Hematopoietic multipotent progenitor cell treated with erythropoietin and hydrocortisone succinate and interleukin-3 and kit ligand, for 8 days (in vitro differentiated cells): ENCODE data around the gene FAM114A2.

Experiments used
- DNase-seq: peaks from one replicate; pipeline ENCODE4 v3.0.0-alpha.2; 2015

FAM114A2 gene

DNA sequence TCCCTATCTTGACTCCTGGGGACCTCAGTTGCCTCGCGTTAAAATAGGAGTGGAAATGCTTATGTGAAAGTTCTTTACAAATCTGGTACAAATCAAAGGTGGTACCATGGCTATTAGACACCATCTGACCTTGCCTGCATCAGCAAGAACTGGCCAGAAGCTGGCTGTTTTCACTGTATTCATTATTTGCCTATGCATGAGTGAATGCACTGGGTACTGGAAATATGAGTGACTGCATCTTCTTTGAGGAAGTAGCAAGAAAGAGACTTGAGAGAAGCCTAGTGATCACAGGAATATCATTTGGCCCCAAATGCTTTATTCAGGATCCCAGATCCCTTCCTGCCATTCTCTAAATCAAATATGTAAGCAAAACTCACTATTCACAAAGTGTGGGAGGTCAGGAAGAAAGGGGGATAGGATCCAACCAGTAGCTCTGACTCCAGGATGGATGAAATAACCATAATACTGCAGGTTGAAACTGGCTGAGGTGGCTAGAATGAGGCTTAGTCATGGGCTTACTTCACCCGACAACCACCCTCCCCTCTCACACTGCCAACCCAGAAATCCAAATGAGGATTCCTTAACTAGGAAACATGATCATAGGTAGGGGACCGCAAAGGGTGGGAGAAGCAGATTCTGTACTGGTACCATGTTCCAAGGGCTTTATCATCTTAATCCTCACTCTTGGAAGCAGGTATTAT is 56.7 kb downstream of the FAM114A2 start:
- DNase-seq: no peak

DNA sequence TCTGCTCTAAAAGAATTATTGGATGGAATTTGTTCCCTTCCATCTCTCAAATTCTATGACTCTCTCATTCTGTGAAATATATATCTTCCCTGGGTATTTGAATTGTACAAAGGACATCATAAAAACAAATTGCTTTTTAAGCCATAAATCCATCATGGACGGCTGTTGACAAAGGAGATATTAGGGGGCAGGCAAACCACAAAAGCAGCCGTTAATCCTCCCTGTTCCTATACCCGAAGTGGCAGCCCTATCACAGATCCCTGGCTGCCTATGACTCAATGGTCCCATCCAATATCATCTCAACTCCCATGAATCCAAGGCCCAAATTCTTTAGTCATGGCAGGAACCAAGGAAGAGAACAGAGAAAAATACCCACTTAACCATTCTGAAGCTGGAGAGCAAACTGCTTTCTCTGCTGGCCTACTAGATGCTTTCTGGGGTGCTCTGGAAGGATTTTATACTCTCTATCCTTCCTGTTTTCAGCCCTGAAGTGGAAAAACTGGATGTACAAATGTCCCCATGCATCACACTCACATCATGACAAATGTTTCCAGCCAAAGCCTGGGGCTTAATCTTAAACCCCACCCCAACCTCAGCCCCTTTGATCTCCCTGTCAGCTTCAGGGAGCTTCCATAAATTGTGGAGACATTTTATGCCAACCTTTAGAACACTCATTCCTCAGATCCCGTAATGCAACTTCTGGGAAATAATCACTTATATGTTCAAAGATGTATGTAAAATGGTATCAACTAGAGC is 59.5 kb downstream of the FAM114A2 start:
- DNase-seq: peak; percentile 60

DNA sequence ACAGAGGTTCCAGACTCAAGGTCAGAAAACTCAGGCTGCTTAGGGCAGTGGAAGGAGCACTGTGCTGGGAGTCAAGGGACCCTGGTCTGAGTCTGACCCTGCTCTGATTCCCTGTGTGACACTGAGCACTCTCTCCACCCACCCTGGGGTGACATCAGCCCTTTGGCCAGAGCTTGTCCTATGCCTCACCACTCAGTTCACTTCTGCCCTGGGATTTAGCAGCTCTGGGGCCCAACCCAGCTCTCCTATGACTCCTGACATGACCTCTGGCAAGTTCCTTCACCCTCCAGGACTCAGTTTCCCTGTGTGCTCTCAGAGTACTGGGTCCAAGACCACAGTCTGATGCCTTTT is 63.9 kb downstream of the FAM114A2 start:
- no peak for DNase-seq

GRCh38 chr5:153974131-153974812 is 64.4 kb downstream of the FAM114A2 start:
- peak; percentile 77 for DNase-seq

GRCh38 chr5:153972240-153972639 is 66.5 kb downstream of the FAM114A2 start:
- DNase-seq: no peak

- DNase-seq: no peak
Measured at GRCh38 chr5:153970496-153970895, 68.2 kb downstream of the FAM114A2 start.

DNA sequence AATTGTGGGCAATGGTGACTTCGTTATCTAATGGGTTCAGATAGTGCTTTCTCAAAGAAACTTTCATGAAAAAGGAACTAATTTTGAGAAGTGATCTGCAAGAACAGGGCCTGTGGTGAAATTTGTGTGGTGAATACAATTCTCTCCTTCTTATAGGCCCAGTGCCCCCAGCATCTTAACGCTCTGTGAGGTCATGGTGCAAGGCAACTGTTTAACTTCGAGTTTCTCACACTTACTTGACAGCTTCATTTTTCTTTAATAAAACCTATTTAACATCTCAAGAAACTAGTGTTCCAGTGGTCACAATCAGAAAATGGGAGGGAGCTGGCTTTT is 69.2 kb downstream of the FAM114A2 start:
- DNase-seq: peak; percentile 37

DNA sequence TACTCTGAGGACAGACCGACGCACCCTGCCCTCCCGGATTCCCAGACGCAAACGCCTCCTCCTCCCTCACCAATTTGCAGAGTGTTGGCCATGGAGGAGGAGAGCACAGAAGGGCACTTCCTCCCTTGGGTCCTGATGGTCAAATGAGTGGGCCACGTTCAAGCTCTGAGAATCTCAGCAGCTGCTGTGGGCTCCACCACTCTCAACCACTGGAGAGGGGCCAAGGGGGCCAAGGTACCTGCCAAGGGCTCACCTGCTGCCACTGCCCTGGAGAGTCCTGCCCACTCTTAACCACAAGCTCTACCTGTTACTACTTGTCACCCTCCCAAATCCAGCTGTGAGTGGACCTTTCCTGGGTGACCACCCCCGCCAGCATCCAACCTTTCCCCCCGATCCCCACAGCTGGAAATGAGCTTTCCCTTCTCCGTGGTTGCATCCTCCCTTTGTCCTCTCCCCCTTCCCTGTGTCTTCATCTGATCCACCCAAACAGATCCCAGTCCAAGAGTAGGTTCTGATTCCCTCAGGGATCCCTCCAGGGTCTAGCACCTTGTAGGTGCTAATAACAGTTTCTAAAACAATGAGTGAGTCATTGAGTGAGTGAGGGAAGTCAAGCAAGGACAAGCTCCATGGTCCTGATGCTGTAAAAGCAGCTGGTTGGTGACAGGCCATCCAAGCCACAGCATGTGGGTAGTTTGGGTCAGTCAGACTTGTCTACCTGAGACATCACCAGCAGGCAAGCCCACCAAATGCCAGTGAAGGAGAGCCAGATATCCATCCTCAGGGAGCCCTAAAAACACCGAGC is 69.7 kb downstream of the FAM114A2 start:
- no peak for DNase-seq

- DNase-seq: peak; percentile 79
Measured at GRCh38 chr5:153964880-153965645, 73.6 kb downstream of the FAM114A2 start.

- no peak for DNase-seq
Measured at GRCh38 chr5:153964191-153964879, 74.4 kb downstream of the FAM114A2 start.

- DNase-seq: no peak
Measured at GRCh38 chr5:153960269-153961215, 78.2 kb downstream of the FAM114A2 start.

DNA sequence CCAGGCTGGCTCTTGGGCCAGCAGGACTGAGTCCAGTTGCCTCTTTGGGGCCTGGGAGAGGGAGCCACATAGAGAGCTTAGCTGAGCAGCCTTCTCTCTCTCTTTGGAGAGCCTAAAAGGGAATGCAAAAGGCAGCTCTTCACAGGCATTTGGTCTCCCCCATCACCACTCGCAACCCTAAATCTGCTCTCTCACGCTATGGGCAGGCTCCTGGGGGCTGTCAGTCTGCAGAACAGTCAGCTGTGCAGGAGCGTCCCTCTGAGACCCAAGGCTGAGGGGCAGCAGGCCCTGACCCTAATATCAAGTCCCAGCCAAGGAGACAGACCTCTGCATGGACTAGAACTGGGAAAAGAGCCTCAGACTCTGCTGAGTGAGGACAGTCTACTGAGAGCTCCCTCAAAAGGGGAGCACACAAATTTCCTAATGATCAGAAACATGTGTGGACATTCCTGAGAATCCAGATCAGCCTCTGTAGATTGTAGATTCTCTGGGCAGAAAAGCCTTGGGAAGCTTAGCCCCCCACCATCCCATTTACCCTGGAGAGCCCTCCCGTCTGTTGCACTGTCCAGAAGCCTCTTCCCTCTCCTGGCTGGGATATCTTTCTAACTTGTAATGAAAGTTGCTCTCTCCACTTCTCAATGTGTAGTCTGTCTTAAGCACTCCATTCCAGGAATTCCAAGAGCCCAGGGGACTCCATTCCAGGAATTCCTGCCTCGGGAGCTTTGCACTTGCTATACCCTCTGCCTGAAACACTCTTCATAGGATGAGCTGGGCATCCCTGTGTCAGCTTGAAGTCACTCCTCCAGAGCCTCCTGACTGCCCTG is 79.4 kb downstream of the FAM114A2 start:
- no peak for DNase-seq

GRCh38 chr5:153957205-153957604 is 81.5 kb downstream of the FAM114A2 start:
- DNase-seq: no peak

DNA sequence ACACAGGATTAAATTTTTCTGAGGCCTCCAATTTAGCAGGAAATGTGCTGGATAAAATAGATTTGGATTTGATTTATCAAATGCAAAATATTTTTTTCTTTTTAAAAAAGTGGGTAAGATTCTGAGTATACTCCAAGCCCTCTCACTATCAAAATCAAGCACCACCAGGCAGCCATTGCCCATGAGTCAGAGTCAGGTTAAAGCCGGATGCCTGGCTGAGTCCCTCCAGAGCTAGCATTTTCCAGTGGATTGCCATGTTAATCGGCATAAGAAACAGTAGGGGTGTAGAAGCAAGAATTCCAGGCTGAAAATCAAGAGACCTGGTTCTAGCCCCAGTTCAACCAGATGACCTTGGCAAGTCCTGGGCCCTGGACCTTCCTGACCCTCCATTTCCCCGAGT is 85.3 kb downstream of the FAM114A2 start:
- DNase-seq: no peak

DNA sequence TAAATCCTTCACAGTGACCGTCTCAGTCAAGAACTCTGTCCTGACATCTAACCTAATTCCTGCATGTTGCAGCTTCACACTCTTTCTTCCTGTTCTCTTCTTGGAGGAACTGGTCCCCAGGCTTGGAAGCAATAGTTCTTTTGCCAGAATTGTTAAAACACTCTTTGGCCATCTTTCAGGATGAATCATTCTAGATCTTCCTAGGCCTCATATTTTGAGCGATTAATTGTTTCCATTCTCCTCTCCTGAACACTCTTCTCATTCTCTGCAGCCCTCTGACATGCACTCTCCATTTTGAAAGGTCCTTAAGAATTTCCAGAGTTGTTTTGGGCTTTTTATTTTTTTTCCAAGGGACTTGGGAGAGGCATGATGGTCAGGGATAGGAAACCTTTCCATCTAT is 85.8 kb downstream of the FAM114A2 start:
- DNase-seq: no peak

GRCh38 chr5:153952057-153952456 is 86.7 kb downstream of the FAM114A2 start:
- no peak for DNase-seq

- DNase-seq: no peak
Measured at GRCh38 chr5:153941265-153941664, 97.4 kb downstream of the FAM114A2 start.
